Activated T-cell treated with anti-CD3 and anti-CD28 coated beads for 4 hours (primary cell): Measurements from ENCODE around the gene HIPK2.

ENCODE experiments used
- DNase-seq: peaks from one replicate; pipeline ENCODE4 v3.0.0-alpha.2; 2020

Gene HIPK2

GRCh38 chr7:139526578-139527544, 250.9 kb downstream of the HIPK2 start:
- DNase-seq: no peak

GRCh38 chr7:139525750-139526149, 252.0 kb downstream of the HIPK2 start:
- no peak for DNase-seq

- no peak for DNase-seq
These were observed 252.6 kb downstream of the HIPK2 start for GRCh38 chr7:139525239-139525638.

- DNase-seq: no peak
These were observed 253.6 kb downstream of the HIPK2 start for GRCh38 chr7:139523968-139524815.

- no peak for DNase-seq
These were observed 254.4 kb downstream of the HIPK2 start, which contains the start of gene CLEC2L for GRCh38 chr7:139523199-139523941. CLEC2L (plus strand) TSS chr7:139523685; CDS start chr7:139523928, 243 bp downstream.

- no peak for DNase-seq
These were observed 255.0 kb downstream of the HIPK2 start for GRCh38 chr7:139522830-139523198.

GRCh38 chr7:139521439-139521838, 256.4 kb downstream of the HIPK2 start:
- no peak for DNase-seq

- no peak for DNase-seq
These were observed 262.5 kb downstream of the HIPK2 start for GRCh38 chr7:139515266-139515665.
